Daoy (cell line): ENCODE measurements around the gene LIMK1. TPM values are rescaled to one million over a fixed set of nuclear protein-coding genes. Genes with fewer than 3 reads are reported as not detected.
A peak's percentile ranks its signal among the peaks of the same experiment; 100 is the strongest.
"Not testable (repeated sequence)": the region's sequence is repeated elsewhere in the genome, so short reads cannot be mapped to it uniquely, and the experiment has no call there.

ENCODE experiments used
- DNase-seq: peaks from one replicate; pipeline ENCODE4 v3.0.0-alpha.2; 2015; ENCODE audit warnings: low read depth
- total RNA-seq: library from RNA; depleted of rRNA; stranded (reverse); fragments of >200 nt; shearing (Covaris generic); gene quantifications from 2 replicates; pipeline ENCODE4 v1.2.3, GENCODE V29; 2014

The LIMK1 gene
- total RNA-seq, 1 experiment from 2014 or later: 52.2 TPM

DNA sequence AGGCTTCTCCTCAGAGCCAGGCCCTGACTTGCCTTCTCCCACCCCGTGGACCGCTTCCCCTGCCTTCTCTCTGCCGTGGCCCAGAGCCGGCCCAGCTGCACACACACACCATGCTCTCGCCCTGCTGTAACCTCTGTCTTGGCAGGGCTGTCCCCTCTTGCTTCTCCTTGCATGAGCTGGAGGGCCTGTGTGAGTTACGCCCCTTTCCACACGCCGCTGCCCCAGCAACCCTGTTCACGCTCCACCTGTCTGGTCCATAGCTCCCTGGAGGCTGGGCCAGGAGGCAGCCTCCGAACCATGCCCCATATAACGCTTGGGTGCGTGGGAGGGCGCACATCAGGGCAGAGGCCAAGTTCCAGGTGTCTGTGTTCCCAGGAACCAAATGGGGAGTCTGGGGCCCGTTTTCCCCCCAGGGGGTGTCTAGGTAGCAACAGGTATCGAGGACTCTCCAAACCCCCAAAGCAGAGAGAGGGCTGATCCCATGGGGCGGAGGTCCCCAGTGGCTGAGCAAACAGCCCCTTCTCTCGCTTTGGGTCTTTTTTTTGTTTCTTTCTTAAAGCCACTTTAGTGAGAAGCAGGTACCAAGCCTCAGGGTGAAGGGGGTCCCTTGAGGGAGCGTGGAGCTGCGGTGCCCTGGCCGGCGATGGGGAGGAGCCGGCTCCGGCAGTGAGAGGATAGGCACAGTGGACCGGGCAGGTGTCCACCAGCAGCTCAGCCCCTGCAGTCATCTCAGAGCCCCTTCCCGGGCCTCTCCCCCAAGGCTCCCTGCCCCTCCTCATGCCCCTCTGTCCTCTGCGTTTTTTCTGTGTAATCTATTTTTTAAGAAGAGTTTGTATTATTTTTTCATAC, 38.0 kb downstream of the LIMK1 start:
- DNase-seq: no peak

DNA sequence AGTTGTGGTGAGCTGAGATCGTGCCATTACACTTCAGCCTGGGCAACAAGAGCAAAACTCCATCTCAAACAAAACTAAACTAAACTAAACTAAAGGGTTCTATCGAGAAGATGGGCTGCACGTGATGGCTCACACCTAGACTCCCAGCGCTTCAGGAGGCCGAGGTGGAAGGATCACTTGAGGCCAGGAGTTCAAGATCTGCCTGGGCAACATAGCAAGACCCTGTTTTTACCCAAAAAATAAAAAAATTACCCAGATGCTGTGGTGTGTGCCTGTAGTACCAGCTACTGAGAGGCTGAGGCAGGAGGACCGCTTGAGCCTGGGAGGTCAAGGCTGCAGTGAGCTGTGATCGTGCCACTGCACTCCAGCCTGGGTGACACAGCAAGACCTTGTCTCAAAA, 40.3 kb downstream of the LIMK1 start:
- DNase-seq: not testable (repeated sequence)

DNA sequence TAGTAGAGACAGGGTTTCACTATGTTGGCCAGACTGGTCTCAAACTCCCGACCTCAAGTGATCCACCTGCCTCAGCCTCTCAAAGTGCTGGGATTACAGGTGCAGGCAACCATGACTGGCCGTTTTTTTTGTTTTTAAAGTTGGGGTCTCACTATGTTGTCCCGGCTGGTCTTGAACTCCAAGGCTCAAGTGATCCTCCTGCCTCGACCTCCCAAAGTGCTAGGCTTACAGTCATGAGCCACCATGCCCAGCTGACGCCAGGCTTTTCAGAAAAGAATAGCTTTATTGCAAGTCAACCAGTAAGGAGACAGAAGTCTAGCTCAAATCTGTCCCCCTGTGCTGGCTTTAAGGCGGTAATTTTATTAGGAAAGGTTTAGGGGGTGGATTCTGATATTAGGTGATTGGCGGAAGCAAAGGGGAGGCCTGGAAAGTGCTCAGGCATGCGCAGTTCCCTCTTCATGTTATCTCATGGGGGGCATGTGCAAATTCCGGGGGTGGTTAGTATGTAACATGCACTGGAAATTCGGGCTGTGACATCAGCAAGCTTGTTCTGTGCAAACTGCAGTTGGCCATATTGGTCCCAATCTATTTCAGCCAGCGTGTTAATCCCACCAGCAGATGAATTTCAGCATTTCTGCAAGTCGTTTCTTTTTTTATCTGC, 42.7 kb downstream of the LIMK1 start:
- no peak for DNase-seq

DNA sequence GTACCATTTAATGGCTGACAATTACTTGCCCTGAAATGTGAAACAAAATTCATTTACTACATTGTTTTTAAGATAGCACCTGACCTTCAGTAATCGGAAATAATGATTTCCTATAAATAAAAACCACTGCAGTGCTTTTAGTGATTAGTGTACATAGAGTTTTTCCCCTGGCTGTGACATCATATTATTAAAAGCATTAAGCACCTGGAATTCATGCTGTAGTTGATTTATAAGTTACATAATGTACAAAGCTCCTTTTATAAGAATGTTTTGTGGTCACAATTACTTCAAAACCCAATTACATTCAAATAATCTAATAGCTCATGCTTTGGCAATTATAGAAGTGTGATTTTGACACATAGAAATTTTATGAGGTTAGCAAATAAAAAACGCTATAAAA, 46.3 kb downstream of the LIMK1 start:
- no peak for DNase-seq

DNA sequence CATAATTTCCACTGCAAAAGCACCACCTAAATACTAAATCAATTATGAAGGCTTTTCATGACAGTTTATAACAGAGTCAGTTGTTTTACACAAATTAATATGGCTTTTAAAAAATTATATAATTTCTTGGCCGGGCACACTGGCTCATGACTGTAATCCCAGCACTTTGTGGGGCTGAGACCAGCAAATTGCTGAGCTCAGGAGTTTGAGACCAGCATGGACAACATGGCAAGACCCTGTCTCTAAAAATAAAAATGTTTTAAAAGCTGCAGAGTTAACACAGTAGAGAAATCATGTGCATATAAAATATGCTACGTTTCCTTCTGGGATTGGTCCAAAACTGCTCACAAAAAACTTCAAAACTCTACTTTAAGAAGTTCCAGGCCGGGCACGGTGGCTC, 46.9 kb downstream of the LIMK1 start:
- no peak for DNase-seq

DNA sequence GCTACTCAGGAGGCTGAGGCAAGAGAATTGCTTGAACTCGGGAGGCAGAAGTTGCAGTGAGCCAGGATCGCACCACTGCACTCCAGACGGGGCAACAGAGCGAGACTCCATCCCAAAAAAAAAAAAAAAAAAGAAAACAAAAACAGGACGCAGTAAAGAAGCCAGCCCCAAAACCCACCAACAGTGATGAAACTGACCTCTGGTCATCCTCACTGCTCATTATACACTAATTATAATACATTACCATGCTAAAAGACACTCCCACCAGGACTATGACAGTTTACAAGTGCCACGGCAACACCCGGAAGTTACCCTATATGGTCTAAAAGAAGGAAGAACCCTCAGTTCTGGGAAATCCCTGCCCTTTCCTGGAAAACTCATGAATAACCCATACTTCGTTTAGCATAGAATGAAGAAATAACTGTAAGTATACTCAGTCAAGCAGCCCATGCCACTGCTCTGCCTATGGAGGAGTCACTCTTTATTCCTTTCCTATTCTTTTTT, 50.6 kb downstream of the LIMK1 start:
- no peak for DNase-seq

DNA sequence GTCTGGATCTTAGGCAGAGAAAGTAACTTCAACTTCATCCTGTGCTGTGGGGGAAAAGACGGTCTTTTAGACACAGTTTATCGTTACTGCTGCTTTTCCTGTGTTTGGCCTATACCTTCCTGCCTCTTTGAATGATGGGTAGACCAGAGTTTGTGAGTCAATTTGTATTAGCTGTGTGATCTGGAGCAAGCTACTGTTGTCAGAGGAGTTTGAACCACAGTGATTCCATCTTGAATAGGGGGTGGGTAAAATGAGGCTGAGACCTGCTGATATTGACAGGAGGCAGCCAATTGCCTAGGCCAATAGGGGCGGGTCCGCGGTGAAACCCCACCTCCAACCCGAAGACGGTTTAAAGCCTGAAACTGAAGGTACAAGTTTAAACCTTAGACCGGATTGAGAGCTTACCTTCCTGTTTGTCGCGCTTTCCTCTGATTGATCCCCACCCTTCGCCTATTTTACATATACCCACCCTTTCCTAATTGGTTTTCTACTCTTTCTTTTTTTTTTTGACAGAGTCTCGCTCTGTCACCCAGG, 54.8 kb downstream of the LIMK1 start:
- no peak for DNase-seq

DNA sequence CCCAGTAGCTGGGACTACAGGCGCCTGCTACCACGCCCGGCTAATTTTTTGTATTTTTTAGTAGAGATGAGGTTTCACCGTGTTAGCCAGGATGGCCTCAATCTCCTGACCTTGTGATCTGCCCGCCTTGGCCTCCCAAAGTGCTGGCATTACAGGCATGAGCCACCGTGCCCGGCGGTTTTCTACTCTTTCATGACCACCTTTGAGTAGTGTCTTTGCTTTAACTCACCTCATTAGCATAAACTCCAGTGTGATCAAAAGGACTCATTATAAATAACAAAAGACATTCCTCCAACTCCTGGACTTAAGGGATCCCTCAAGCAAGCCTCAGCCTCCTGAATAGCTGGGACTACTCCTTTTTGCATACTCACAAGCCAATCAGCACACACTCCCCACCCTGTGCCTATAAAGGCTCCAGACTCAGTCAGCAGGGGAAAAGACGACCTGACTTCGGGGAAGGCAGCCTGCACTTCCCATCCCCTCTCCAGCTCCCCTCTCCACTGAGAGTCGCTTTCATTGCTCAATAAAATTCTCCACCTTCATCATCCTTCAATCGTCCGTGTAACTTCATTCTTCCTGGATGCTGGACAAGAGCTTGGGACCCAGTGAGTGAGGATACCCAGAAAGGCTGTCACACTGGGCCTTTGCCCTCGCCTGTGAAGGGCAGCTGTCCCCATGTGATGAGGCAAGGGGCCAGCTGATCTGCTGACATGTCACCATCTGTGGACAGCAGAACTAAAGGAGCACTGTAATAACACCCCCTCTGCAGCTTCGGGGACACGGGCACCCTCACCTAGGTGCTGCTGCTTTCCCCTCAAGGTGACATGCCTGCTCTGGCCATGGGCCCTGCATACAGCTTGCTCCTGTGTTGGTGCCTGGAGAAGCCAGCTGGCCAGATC, 55.6 kb downstream of the LIMK1 start:
- DNase-seq: no peak

DNA sequence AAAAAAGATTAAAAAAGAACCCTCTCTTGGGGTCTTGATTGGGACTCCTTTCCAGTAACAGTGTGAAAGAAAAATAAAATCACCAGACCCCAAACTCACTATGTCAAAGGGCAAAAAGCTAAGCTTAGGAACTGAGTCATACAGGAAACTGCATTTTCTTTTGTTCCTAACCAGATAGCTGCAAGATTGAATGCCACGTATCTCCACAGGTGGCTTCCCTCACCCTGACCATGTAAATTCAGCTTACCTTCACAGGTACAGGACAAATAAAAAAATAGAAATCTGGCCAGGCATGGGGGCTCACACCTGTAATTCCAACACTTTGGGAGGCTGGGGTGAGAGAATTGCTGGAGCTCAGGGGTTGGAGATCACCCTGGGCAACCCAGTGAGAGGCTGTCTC, 58.1 kb downstream of the LIMK1 start:
- DNase-seq: peak; percentile 51

DNA sequence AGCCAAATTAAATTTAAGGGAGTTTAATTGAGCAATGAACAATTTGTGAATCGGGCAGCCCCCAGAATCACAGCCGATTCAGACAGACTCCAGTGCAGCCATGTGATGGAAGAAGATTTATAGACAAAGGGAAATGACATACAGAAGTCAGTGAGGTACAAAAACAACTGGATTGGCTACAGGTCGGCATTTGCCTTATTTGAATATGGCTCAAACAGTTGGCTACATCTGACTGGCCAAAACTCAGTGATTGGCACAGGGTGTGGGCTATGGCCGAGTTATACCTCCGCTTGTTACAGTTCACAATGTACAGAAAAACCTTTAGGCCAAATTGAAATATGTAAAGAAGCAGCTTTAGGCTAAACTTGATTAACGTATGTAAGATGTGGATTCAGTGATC, 59.8 kb downstream of the LIMK1 start:
- no peak for DNase-seq

DNA sequence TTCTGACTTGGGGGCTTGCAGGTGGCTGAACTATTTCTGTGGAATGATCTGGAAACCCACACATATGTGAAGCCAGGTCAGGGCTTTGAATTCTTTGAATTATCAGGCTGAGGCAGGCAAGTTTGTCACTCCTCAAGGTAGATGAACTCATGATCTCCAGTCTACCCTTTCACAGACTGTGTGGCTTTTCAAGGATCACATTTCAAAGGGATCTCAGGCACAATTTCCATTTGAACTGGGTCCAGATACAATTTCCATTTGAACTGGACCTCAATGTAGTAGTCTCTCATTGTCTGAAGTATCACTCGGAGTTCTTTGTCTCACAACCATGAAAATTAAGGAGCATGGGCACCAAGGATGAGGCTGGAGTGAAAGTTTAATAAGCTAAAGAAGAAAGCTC, 64.9 kb downstream of the LIMK1 start:
- no peak for DNase-seq

DNA sequence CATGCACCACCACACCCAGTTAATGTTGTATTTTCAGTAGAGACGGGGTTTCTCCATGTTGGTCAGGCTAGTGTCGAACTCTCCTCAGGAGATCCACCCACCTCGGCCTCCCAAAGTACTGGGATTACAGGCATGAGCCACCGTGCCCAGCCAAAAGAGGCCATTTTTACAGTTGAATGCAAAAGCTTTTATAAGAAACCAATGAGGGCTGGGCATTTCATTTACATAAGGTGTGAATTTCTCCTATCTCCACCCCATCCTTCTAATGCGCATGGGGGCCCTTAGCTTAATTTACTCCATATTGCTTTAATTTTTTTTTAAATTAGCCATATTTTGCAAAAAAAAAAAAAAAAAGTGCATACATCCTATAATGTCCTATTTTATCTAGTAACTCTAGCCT, 65.5 kb downstream of the LIMK1 start:
- no peak for DNase-seq

DNA sequence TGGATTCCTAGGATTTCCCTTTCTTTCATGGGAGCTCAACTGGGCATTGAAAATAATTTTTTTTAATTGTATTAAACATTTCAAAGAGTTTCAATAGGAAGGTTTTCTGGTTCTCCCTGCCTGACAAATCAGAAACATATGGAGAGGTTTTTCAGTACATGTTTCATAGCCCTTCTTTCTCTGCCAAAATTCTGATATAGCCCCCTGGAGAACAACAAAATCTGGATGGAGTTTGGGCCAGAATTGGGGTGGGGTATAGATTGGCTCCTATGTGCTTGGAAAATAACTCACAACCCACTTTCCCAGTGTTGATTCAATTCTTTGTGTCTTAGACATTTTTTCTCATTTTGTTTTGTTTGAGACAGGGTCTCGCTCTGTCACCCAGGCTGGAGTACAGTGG, 66.0 kb downstream of the LIMK1 start:
- no peak for DNase-seq

DNA sequence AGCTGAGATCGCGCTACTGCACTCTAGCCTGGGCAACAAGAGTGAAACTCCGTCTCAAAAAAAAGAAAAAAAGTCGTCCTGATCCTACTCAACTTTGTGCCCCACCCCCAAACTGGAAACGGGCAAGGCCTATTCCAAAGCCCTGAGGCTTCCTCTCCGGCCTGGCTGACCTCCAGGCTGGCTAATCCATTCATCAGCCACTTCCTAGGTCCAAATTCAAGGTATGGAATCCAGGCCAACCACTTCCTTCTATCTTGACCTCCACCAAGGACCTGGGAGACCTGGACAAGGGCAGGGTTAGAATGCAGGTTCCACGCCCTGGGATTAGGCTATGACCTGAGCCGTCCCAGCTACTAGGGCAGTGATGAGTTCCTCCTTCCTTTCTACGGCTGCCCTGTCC, 70.1 kb downstream of the LIMK1 start:
- no peak for DNase-seq

DNA sequence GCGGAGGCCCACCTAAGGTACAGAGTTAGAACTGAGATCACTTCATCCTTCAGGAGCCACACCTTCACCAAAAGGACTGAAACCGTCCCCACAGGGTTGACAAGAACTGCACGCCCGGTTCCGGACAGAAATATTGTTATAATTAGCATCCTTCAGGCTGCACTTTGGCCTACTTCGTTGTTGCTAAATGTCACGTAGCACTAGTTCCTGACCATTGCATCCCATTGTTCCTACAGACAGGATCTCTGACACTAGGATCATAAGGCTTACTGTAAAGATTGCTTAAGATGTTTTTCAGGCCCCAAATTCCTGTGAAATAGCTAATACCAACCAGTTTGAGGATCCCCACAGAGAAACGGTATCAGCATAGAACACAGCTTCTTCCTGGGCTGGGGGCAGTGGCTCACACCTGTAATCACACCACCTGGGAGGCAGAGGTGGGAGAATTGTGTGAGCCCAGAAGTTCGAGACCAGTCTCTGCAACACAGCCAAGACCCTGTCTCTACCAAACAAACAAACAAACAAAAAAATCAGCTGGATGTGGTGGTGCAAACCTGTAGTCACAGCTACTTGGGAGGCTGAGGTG, 72.3 kb downstream of the LIMK1 start:
- DNase-seq: no peak

DNA sequence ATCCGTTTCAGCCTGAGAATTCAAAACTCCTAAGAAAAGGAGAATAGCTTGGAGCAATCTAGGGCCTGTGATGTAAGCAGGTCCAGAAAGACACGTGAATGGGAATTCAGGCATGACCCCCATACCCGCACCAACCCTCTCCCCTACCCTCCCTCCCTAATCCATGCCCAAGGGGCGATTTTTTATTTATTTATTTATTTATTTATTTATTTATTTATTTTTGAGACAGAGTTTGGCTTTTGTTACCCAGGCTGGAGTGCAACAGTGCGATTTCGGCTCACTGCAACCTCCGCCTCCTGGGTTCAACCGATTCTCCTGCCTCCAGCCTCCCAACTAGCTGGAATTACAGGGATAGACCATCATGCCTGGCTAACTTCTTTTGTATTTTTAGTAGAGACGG, 74.0 kb downstream of the LIMK1 start:
- DNase-seq: no peak

DNA sequence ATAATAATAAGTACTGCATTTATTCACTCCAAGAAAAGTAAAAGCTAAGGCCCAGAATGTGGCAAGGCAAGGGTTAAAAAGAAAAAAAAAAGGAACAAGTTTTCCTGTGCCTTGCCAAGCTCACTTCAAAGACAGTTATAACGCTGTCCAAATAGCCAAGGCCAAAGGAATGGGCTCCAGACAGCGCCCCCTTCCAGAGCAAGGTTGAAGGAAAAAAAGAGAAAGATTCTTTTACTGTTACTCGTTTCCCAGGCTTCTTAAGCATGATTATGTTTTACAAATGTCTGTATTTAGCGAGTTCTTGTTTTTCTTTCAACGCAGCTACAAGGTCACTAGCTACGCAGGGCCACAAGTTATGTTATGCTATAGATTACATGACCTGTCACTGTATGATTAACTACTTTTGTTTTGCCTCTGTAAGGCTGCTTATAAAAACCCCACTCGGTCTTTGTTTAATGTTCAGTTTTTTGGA, 81.4 kb downstream of the LIMK1 start:
- peak; percentile 29 for DNase-seq

DNA sequence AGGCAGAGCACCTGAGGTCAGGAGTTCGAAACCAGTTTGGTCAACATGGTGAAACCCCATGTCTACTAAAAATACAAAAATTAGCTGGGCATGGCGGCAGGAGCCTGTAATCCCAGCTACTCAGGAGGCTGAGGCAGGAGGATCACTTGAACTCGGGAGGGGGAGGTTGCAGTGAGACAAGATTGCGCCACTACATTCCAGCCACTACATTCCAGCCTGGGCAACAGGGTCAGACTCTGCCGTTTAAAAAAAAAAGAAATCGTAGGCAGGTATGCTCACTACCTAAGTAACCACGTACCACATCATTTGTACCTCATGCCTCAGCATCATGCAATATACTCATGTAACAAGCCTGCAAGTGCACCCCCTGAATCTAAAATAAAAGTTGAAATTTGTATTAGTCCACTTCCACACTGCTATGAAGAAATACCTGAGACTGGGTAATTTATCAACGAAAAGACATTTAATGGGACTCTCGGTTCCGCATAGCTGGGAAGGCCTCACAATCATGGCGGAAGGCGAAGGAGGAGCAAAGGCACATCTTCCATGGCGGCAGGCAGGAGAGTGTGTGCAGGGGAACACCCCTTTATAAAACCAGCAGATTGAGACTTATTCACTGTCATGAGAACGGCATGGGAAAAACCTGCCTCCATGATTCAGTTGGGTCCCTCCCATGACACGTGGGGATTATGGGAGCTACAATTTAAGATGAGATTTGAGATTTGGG, 82.4 kb downstream of the LIMK1 start:
- no peak for DNase-seq

DNA sequence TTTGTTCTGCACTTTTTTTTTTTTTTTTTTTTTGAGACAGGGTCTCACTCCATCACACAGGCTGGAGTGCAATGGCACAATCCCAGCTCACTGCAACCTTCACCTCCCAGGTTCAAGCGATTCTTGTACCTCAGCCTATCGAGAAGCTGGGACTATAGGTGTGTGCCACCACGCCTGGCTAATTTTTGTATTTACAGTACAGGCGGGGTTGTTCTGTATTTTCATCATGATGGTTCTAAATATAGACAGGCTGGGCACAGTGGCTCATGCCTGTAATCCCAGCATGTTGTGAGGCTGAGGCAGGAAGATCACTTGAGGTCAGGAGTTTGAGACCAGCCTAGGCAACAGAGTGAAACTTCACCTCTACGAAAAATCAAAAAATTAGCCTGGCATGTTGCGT, 83.7 kb downstream of the LIMK1 start:
- not testable (repeated sequence) for DNase-seq
